HL-60 (cell line): ENCODE results near the gene HDGFL2.

Source experiments
- CTCF ChIP-seq: IDR thresholded peaks from one replicate; pipeline ENCODE4 v1.5.1; 2011; ENCODE audit warnings: low read length, control low read depth, inconsistent platforms; ENCODE audit not compliant: insufficient read depth
- POLR2AphosphoS5 ChIP-seq: IDR thresholded peaks from 2 replicates; pipeline ENCODE4 v1.6.1; 2012; ENCODE audit warnings: low read depth
- REST ChIP-seq: IDR thresholded peaks from 2 replicates; pipeline ENCODE4 v1.6.1; 2012; ENCODE audit warnings: low read depth; ENCODE audit not compliant: insufficient replicate concordance

DNA sequence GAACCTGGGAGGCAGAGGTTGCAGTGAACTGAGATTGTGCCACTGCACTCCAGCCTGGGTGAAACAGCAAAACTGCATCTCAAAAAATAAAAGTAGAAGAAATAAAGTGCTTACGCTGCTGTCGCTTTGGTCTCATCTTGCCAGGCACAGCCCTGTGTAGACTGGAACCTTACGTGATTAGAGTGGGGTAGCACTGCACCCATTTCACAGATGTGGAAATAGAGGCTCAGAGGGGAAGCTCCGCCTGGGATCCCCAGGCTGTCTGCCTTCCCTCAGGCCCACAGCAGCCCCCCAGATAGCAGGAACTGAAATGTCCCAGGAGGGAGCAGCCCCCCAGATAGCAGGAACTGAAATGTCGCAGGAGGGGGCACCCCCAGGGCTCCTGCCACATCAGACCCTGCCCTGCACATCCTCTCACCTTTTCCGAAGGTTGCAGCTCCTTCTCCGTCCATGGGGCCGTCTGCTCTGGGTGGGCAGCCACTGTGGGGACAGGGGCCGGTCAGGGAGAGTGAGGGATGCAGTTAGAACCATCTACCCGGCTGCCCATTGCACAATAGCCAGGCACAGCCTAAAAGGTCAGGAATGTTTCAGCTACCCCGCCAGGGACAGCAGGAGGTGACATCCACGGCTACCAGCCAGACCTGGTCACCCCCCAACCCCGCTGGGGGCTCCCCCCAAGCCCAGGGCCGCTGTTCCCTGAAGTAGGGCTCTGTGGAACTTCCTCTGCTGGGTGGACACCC lies 44.3 kb downstream of the HDGFL2 start:
- no peak for TF ChIP-seq CTCF
- TF ChIP-seq POLR2AphosphoS5, result no peak
- TF ChIP-seq REST, result no peak
